ENCODE results near the gene CAMTA1. TPM values are rescaled to one million over a fixed set of nuclear protein-coding genes. Genes with fewer than 3 reads are reported as not detected.

CAMTA1 gene
- total RNA-seq, 1 donor from 2014 or later, result 109 TPM

- DNase-seq (ENCODE audit: low read depth, low spot score), result no peak
- Mint-ChIP-seq H3K36me3 (ENCODE audit: low read depth) (no peaks in the 10 kb centered on the region), H3K4me3 (no peak overlapping the region), H3K4me1 (peaks cover 7% of the 10 kb centered on the region), H3K9me3 (no peaks in the 10 kb centered on the region), H3K27ac (ENCODE audit: unreplicated experiment) (no peak overlapping the region), H3K27me3 (ENCODE audit: low read depth) (no peaks in the 10 kb centered on the region)
- TF ChIP-seq CTCF (conservative IDR thresholded peaks at IDR 0.05), result no peak
Measured at GRCh38 chr1:7432900-7433380, 647.7 kb downstream of the CAMTA1 start.

- H3K4me3 Mint-ChIP-seq, result no peak overlapping the region
- no peak for TF ChIP-seq CTCF (conservative IDR thresholded peaks at IDR 0.05)
- H3K36me3 Mint-ChIP-seq (ENCODE audit: low read depth), result no peaks in the 10 kb centered on the region
- H3K27me3 Mint-ChIP-seq (ENCODE audit: low read depth), result no peaks in the 10 kb centered on the region
- DNase-seq (ENCODE audit: low read depth, low spot score), result no peak
- peaks cover 10% of the 10 kb centered on the region for H3K4me1 Mint-ChIP-seq
- no peaks in the 10 kb centered on the region for H3K9me3 Mint-ChIP-seq
- H3K27ac Mint-ChIP-seq (ENCODE audit: unreplicated experiment), result no peak overlapping the region
Measured at GRCh38 chr1:7434566-7434965, 649.3 kb downstream of the CAMTA1 start.

GRCh38 chr1:7435276-7436055 lies 650.2 kb downstream of the CAMTA1 start:
- H3K9me3 Mint-ChIP-seq, result no peaks in the 10 kb centered on the region
- H3K27me3 Mint-ChIP-seq (ENCODE audit: low read depth), result no peaks in the 10 kb centered on the region
- DNase-seq (ENCODE audit: low read depth, low spot score), result no peak
- H3K4me3 Mint-ChIP-seq, result no peak overlapping the region
- H3K27ac Mint-ChIP-seq (ENCODE audit: unreplicated experiment), result no peak overlapping the region
- TF ChIP-seq CTCF (conservative IDR thresholded peaks at IDR 0.05), result no peak
- peaks cover 10% of the 10 kb centered on the region for H3K4me1 Mint-ChIP-seq
- H3K36me3 Mint-ChIP-seq (ENCODE audit: low read depth), result no peaks in the 10 kb centered on the region

- no peak for TF ChIP-seq CTCF (conservative IDR thresholded peaks at IDR 0.05)
- DNase-seq (ENCODE audit: low read depth, low spot score), result no peak
- Mint-ChIP-seq H3K4me3 (no peak overlapping the region), H3K27ac (ENCODE audit: unreplicated experiment) (no peak overlapping the region), H3K4me1 (peaks cover 16% of the 10 kb centered on the region), H3K27me3 (ENCODE audit: low read depth) (no peaks in the 10 kb centered on the region), H3K36me3 (ENCODE audit: low read depth) (no peaks in the 10 kb centered on the region), H3K9me3 (no peaks in the 10 kb centered on the region)
Measured at GRCh38 chr1:7436056-7437005, 651.1 kb downstream of the CAMTA1 start.

- Mint-ChIP-seq H3K36me3 (ENCODE audit: low read depth) (no peaks in the 10 kb centered on the region), H3K9me3 (no peaks in the 10 kb centered on the region), H3K27me3 (ENCODE audit: low read depth) (no peaks in the 10 kb centered on the region), H3K27ac (ENCODE audit: unreplicated experiment) (peak overlapping the region; percentile 81), H3K4me3 (no peak overlapping the region), H3K4me1 (peaks cover 19% of the 10 kb centered on the region)
- no peak for TF ChIP-seq CTCF (conservative IDR thresholded peaks at IDR 0.05)
- no peak for DNase-seq (ENCODE audit: low read depth, low spot score)
Measured at GRCh38 chr1:7437036-7437435, 651.8 kb downstream of the CAMTA1 start.

Measured in neural crest cell (in vitro differentiated cells).